ENCODE data around the gene ZNF544.
"Not testable (repeated sequence)": the region's sequence is repeated elsewhere in the genome, so short reads cannot be mapped to it uniquely, and the experiment has no call there.

DNA sequence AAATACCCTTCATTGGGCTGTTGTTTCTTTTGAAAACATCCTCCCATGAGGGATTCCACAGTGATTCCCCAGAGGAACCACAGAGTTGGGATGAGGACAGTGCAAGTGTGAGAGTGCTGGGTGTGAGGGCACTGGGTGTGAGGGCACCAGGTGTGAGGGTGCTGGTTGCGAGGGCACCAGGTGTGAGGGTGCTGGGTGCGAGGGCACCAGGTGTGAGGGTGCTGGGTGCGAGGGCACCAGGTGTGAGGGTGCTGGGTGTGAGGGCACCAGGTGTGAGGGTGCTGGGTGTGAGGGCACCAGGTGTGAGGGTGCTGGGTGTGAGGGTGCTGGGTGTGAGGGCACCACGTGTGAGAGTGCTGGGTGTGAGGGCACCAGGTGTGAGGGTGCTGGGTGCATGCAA is 29.5 kb downstream of the ZNF544 start:
- TF ChIP-seq, protein P1, sequence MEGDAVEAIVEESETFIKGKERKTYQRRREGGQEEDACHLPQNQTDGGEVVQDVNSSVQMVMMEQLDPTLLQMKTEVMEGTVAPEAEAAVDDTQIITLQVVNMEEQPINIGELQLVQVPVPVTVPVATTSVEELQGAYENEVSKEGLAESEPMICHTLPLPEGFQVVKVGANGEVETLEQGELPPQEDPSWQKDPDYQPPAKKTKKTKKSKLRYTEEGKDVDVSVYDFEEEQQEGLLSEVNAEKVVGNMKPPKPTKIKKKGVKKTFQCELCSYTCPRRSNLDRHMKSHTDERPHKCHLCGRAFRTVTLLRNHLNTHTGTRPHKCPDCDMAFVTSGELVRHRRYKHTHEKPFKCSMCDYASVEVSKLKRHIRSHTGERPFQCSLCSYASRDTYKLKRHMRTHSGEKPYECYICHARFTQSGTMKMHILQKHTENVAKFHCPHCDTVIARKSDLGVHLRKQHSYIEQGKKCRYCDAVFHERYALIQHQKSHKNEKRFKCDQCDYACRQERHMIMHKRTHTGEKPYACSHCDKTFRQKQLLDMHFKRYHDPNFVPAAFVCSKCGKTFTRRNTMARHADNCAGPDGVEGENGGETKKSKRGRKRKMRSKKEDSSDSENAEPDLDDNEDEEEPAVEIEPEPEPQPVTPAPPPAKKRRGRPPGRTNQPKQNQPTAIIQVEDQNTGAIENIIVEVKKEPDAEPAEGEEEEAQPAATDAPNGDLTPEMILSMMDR (IDR thresholded peaks at IDR 0.05; ENCODE audit: insufficient read depth, low read length, poor library complexity, severe bottlenecking), result not testable (repeated sequence)
- TF ChIP-seq EZH2phosphoT487 (conservative IDR thresholded peaks at IDR 0.05; ENCODE audit: low read length), result not testable (repeated sequence)

Measured in SU-DHL-6 (cell line).